Duodenal mucosa (tissue), 2 donors: Measurements from ENCODE around the gene CEPT1.

Source experiments
- H3K27ac ChIP-seq: one replicate; pipeline ENCODE4 v1.7.0; 2013; ENCODE audit warnings: low read depth, low read length
- H3K27me3 ChIP-seq, 2 donors: one replicate each; pipeline ENCODE4 v1.7.0; 2013; ENCODE audit warnings: low read length in 2 of 2, control low read depth in 1 of 2; ENCODE audit not compliant: insufficient read depth in 2 of 2, control insufficient read depth in 1 of 2
- H3K36me3 ChIP-seq, 2 donors: one replicate each; pipeline ENCODE4 v1.7.0; 2013; ENCODE audit warnings: low read length in 2 of 2, control low read depth in 1 of 2; ENCODE audit not compliant: insufficient read depth in 2 of 2, control insufficient read depth in 1 of 2
- H3K4me1 ChIP-seq, 2 donors: one replicate each; pipeline ENCODE4 v1.7.0; 2013; ENCODE audit warnings: low read length in 2 of 2, control low read depth in 1 of 2; ENCODE audit not compliant: insufficient read depth in 2 of 2, control insufficient read depth in 1 of 2
- H3K4me3 ChIP-seq, 2 donors: one replicate each; pipeline ENCODE4 v1.7.0; 2013; ENCODE audit warnings: low read length in 2 of 2, low read depth in 1 of 2
- H3K9ac ChIP-seq, 2 donors: one replicate each; pipeline ENCODE4 v1.7.0; 2013; ENCODE audit warnings: low read length in 2 of 2, low read depth in 1 of 2
- H3K9me3 ChIP-seq, 2 donors: one replicate each; pipeline ENCODE4 v1.7.0; 2013; ENCODE audit warnings: low read length in 2 of 2, control low read depth in 1 of 2; ENCODE audit not compliant: control insufficient read depth in 1 of 2

Gene CEPT1

DNA sequence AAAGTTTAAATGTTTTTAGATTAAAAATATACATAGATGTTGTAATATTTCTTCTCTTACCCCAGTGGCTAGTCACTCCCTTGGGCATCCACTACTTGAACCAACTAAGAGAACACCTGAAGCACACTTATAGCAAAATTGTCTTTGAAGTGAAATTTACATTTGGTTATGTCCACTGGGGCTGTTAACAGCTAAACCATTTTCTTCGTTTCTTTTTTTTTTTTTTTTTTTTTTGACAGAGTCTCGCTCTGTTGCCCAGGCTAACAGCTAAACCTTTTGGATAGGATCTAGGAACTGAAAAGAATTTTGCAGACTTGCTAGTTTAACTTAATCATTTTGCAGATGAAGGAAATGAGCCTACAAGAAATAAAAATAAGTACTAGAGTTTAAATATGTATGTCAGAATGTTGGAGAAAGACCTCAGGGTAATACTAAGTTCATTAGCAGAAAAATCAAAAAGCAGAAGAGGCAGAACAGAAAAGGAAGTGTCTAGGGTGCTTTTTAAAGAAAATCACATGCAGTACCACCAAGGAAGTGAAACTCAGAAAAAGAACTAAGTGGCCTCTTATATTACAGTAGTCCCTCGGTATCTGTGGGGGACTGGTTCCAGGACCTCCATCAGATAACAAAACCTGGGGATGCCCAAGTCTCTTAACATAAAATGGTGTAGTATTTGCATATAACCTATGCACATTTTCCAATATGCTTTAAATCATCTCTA lies 11.9 kb upstream of the CEPT1 start:
- no peak overlapping the region for H3K4me3 ChIP-seq
- H3K4me1 ChIP-seq: no peaks in the 10 kb centered on the region
- H3K27me3 ChIP-seq: no peaks in the 10 kb centered on the region
- no peak overlapping the region for H3K9ac ChIP-seq
- no peaks in the 10 kb centered on the region for H3K9me3 ChIP-seq
- H3K27ac ChIP-seq: no peak overlapping the region
- peaks cover 13 to 20% of the 10 kb centered on the region in 2 donors for H3K36me3 ChIP-seq

DNA sequence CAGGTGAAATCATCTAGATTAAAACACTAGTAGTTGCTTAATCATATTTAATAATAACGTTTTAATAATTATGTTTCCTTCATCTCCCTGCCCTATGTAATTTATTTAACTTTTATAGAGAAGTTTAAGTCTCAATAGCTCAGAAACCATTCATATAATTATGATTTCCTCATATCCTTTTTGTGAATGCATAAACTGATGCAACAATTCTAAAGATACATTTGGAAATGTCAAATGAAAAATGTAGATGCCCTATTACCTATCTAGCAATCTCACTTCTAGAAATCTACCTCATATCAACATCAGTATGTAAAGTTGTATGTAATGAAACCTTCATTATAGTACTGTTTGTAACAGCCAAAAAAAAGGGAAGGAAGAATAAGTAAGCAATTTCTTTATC lies 10.6 kb upstream of the CEPT1 start:
- no peak overlapping the region for H3K27ac ChIP-seq
- no peaks in the 10 kb centered on the region for H3K9me3 ChIP-seq
- H3K36me3 ChIP-seq: peaks cover 5 to 8% of the 10 kb centered on the region in 2 donors
- H3K27me3 ChIP-seq: no peaks in the 10 kb centered on the region
- no peak overlapping the region for H3K9ac ChIP-seq
- no peaks in the 10 kb centered on the region for H3K4me1 ChIP-seq
- no peak overlapping the region for H3K4me3 ChIP-seq

- H3K9ac ChIP-seq: no peak overlapping the region
- H3K27ac ChIP-seq: no peak overlapping the region
- no peaks in the 10 kb centered on the region for H3K27me3 ChIP-seq
- H3K4me1 ChIP-seq: no peaks in the 10 kb centered on the region
- H3K36me3 ChIP-seq: peaks cover 13 to 16% of the 10 kb centered on the region in 2 donors
- no peaks in the 10 kb centered on the region for H3K9me3 ChIP-seq
- H3K4me3 ChIP-seq: no peak overlapping the region
Measured at GRCh38 chr1:111131693-111132092, 8.3 kb upstream of the CEPT1 start.

- Histone ChIP-seq H3K27me3 (no peaks in the 10 kb centered on the region), H3K4me3 (no peak overlapping the region), H3K4me1 (no peaks in the 10 kb centered on the region), H3K27ac (no peak overlapping the region), H3K9me3 (no peaks in the 10 kb centered on the region), H3K9ac (no peak overlapping the region), H3K36me3 (peaks cover 11 to 12% of the 10 kb centered on the region in 2 donors)
Measured at GRCh38 chr1:111133866-111134265, 6.2 kb upstream of the CEPT1 start.

DNA sequence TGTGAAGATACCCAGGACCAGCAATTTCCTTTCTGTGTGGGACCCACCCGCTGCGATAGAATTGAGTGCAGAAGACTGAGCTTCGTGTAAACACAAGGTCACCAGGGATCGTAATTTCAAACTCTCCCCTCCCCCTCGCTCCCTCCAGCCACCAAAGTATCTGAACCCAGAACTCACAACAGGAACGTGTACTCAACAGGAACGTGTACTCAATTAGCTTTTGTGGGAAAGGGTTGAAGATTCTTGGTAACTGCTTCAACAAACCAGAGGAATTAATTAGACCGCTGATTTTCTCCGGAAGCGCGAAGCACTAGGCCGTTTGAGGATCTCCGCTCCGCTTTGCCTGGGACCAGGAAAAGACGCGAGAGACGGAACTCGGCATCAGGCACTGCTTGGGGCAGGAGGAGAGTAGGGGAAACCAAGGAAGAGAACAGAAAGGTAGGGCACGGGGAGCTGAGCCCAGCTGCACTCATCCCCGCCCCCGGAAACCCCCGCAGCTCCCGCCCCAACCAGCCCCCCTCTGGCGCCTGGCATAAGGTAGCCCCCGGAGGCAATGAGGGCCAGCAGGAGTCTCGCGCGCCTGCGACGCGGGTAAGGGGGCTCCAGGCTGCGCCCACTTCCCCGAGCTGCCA lies 583 bp upstream of the CEPT1 start:
- no peaks in the 10 kb centered on the region for H3K27me3 ChIP-seq
- H3K9ac ChIP-seq: peak overlapping the region; percentile 66 to 90
- peak overlapping the region; percentile 74 to 92 for H3K4me3 ChIP-seq
- peaks cover 11 to 12% of the 10 kb centered on the region in 2 donors for H3K36me3 ChIP-seq
- H3K9me3 ChIP-seq: no peaks in the 10 kb centered on the region
- peaks cover 26 to 30% of the 10 kb centered on the region in 2 donors for H3K4me1 ChIP-seq
- peak overlapping the region; percentile 82 for H3K27ac ChIP-seq

DNA sequence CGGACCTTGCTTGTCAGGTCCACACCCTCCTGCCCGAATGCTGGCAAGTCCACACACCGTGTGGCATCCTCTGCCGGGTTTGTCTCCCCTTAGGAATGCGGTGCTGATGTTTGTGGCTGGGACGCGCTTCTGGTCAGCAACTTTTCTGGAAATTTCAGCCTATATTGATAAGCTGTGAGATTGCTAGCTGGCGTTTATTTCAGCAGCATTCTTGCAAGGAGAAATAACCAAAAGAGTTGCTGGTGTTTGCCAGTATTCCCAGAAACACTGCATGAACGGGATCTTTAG lies 601 bp downstream of the CEPT1 start:
- Histone ChIP-seq H3K9me3 (no peaks in the 10 kb centered on the region), H3K4me3 (peak overlapping the region; percentile 74 to 92), H3K36me3 (peaks cover 2 to 6% of the 10 kb centered on the region in 2 donors), H3K27ac (peak overlapping the region; percentile 82), H3K9ac (peak overlapping the region; percentile 66 to 90), H3K27me3 (no peaks in the 10 kb centered on the region), H3K4me1 (peaks cover 30% of the 10 kb centered on the region in 2 donors)

DNA sequence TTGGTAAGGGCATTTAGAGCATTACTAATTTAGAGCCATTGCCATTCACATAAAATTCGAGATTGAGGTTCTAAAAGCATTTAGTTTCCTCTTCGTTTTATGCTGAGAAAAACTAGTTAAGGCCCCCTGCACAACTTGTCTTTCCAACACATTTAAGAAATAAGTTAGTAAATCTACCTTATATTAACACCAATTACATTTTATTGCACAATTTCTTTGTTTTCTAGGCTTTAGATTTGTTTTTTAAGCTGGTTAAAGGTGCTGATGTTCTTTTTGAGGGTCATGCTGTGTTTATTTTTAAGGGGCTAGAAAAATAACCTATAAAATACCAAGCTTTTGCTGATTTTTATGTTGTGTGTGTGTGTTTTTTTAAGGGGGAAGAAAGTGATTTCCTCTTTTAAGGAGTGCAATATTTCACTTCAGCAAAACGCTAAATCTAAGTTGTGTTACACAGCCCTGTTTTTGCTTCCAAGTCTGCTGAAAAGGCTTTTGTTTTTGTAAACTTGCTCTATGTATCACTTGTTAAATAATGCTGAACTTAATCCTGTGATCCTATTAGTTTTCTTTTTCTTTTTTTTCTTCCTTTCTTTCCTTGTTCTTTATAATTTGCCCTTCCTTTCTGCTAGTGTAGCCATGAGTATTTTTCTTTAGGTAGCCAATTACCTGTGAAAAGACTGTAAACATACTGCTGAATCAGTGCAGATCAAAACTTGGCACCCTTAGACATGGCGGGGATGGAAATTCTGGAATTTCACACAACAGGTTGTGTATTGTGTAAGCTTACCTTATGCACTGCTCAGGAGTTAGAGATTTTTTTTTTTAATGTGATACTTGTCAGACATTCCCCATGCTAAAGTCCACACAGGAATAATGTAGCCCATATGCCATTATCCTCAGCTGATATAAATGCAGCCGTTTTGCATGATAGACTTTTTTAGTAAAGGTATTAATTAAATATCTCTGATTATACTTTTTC lies 1.5 kb downstream of the CEPT1 start:
- Histone ChIP-seq H3K36me3 (no peaks in the 10 kb centered on the region), H3K9ac (peak overlapping the region; percentile 66 to 90), H3K4me1 (peaks cover 30 to 37% of the 10 kb centered on the region in 2 donors), H3K9me3 (no peaks in the 10 kb centered on the region), H3K27ac (no peak overlapping the region), H3K4me3 (peak overlapping the region; percentile 74 to 92), H3K27me3 (no peaks in the 10 kb centered on the region)

GRCh38 chr1:111142356-111142975 lies 2.4 kb downstream of the CEPT1 start:
- Histone ChIP-seq H3K4me3 (peak overlapping the region in 1 of 2 donors; percentile 6), H3K36me3 (no peaks in the 10 kb centered on the region), H3K4me1 (peaks cover 30 to 42% of the 10 kb centered on the region in 2 donors), H3K27ac (no peak overlapping the region), H3K9me3 (no peaks in the 10 kb centered on the region), H3K9ac (peak overlapping the region in 1 of 2 donors; percentile 66), H3K27me3 (no peaks in the 10 kb centered on the region)

GRCh38 chr1:111145542-111145941 lies 5.5 kb downstream of the CEPT1 start:
- Histone ChIP-seq H3K4me1 (peaks cover 26 to 42% of the 10 kb centered on the region in 2 donors), H3K27me3 (no peaks in the 10 kb centered on the region), H3K9me3 (no peaks in the 10 kb centered on the region), H3K36me3 (peaks cover 5 to 15% of the 10 kb centered on the region in 2 donors), H3K9ac (no peak overlapping the region), H3K4me3 (no peak overlapping the region), H3K27ac (no peak overlapping the region)
